ENCODE results near the gene METTL1.

The METTL1 gene

GRCh38 chr12:57749061-57749460 is 22.8 kb downstream of the METTL1 start:
- H2AK5ac ChIP-seq (ENCODE audit: low read length, severe bottlenecking) = no peak overlapping the region
- H3K27me3 ChIP-seq (ENCODE audit: control insufficient read depth in 1 of 2, insufficient read depth in 1 of 2, low read length in 2 of 2) = peaks cover 0 to 5% of the 10 kb centered on the region in 2 experiments
- no peak overlapping the region for H2BK12ac ChIP-seq (ENCODE audit: low read length in 2 of 2)
- H2BK120ac ChIP-seq (ENCODE audit: low read depth, low read length) = no peak overlapping the region
- no peak overlapping the region for H3K4me3 ChIP-seq (ENCODE audit: insufficient read depth in 1 of 2, low read depth in 1 of 2, low read length in 2 of 2)
- no peaks in the 10 kb centered on the region for H3K9me3 ChIP-seq (ENCODE audit: control insufficient read depth, low read length)
- H3K4me1 ChIP-seq (ENCODE audit: control insufficient read depth, insufficient read depth, low read depth, low read length) = peaks cover 18% of the 10 kb centered on the region
- DNase-seq = no peak
- H4K8ac ChIP-seq (ENCODE audit: low read length) = no peak overlapping the region
- no peak overlapping the region for H2BK5ac ChIP-seq (ENCODE audit: low read depth, low read length, poor library complexity, severe bottlenecking)
- H3K14ac ChIP-seq (ENCODE audit: low read length in 2 of 2) = no peak overlapping the region
- H3K79me1 ChIP-seq (replicated peaks; ENCODE audit: low read length, poor library complexity, severe bottlenecking) = peaks cover 11% of the 10 kb centered on the region
- H2AFZ ChIP-seq (ENCODE audit: low read depth, low read length) = no peak overlapping the region
- no peak overlapping the region for H4K91ac ChIP-seq (ENCODE audit: low read length)
- peaks cover 27 to 53% of the 10 kb centered on the region in 2 experiments for H3K36me3 ChIP-seq (ENCODE audit: control insufficient read depth in 1 of 2, insufficient read depth in 2 of 2, low read depth in 1 of 2, low read length in 2 of 2)
- 100% methylated on average over 5 of the region's 5 CpGs for WGBS
- no peak overlapping the region for H3K4ac ChIP-seq (ENCODE audit: low read depth in 1 of 2, low read length in 2 of 2)
- no peak overlapping the region for H3K18ac ChIP-seq (ENCODE audit: low read depth in 1 of 2, low read length in 2 of 2)
- H3K9ac ChIP-seq (ENCODE audit: low read length) = no peak overlapping the region
- H3K27ac ChIP-seq (ENCODE audit: low read length, poor library complexity, severe bottlenecking) = no peak overlapping the region
- no peak overlapping the region for H2BK15ac ChIP-seq (ENCODE audit: low read depth, poor library complexity, severe bottlenecking)
- H3K23ac ChIP-seq (ENCODE audit: low read length in 2 of 2) = no peak overlapping the region
- H3K4me2 ChIP-seq (ENCODE audit: low read length, poor library complexity, severe bottlenecking) = no peak overlapping the region

- Histone ChIP-seq H2AFZ (ENCODE audit: low read depth, low read length) (no peak overlapping the region), H3K23ac (ENCODE audit: low read length in 2 of 2) (no peak overlapping the region), H3K18ac (ENCODE audit: low read depth in 1 of 2, low read length in 2 of 2) (no peak overlapping the region), H3K4me3 (ENCODE audit: insufficient read depth in 1 of 2, low read depth in 1 of 2, low read length in 2 of 2) (peak overlapping the region in 1 of 2 experiments; percentile 96), H3K4me2 (ENCODE audit: low read length, poor library complexity, severe bottlenecking) (peak overlapping the region; percentile 79), H3K9ac (ENCODE audit: low read length) (peak overlapping the region; percentile 98), H2BK120ac (ENCODE audit: low read depth, low read length) (no peak overlapping the region), H3K4ac (ENCODE audit: low read depth in 1 of 2, low read length in 2 of 2) (no peak overlapping the region), H4K91ac (ENCODE audit: low read length) (no peak overlapping the region), H2BK12ac (ENCODE audit: low read length in 2 of 2) (no peak overlapping the region), H3K36me3 (ENCODE audit: control insufficient read depth in 1 of 2, insufficient read depth in 2 of 2, low read depth in 1 of 2, low read length in 2 of 2) (peaks cover 27 to 50% of the 10 kb centered on the region in 2 experiments), H2AK5ac (ENCODE audit: low read length, severe bottlenecking) (no peak overlapping the region), H3K4me1 (ENCODE audit: control insufficient read depth, insufficient read depth, low read depth, low read length) (peaks cover 14% of the 10 kb centered on the region), H3K14ac (ENCODE audit: low read length in 2 of 2) (no peak overlapping the region), H3K27me3 (ENCODE audit: control insufficient read depth in 1 of 2, insufficient read depth in 1 of 2, low read length in 2 of 2) (peaks cover 15 to 16% of the 10 kb centered on the region in 2 experiments), H4K8ac (ENCODE audit: low read length) (no peak overlapping the region), H3K9me3 (ENCODE audit: control insufficient read depth, low read length) (no peaks in the 10 kb centered on the region), H2BK5ac (ENCODE audit: low read depth, low read length, poor library complexity, severe bottlenecking) (no peak overlapping the region), H2BK15ac (ENCODE audit: low read depth, poor library complexity, severe bottlenecking) (no peak overlapping the region), H3K27ac (ENCODE audit: low read length, poor library complexity, severe bottlenecking) (no peak overlapping the region), H3K79me1 (replicated peaks; ENCODE audit: low read length, poor library complexity, severe bottlenecking) (peaks cover 11% of the 10 kb centered on the region)
- DNase-seq = no peak
- 100% methylated on average over 2 of the region's 3 CpGs for WGBS
Measured at GRCh38 chr12:57746025-57746424, 25.9 kb downstream of the METTL1 start.

GRCh38 chr12:57745485-57745881 is 26.4 kb downstream of the METTL1 start:
- Histone ChIP-seq H3K36me3 (ENCODE audit: control insufficient read depth in 1 of 2, insufficient read depth in 2 of 2, low read depth in 1 of 2, low read length in 2 of 2) (peaks cover 22 to 45% of the 10 kb centered on the region in 2 experiments), H4K91ac (ENCODE audit: low read length) (peak overlapping the region; percentile 92), H3K23ac (ENCODE audit: low read length in 2 of 2) (peak overlapping the region in 1 of 2 experiments; percentile 34), H4K8ac (ENCODE audit: low read length) (peak overlapping the region; percentile 83), H3K79me1 (replicated peaks; ENCODE audit: low read length, poor library complexity, severe bottlenecking) (peaks cover 11% of the 10 kb centered on the region), H3K9me3 (ENCODE audit: control insufficient read depth, low read length) (no peaks in the 10 kb centered on the region), H3K14ac (ENCODE audit: low read length in 2 of 2) (peak overlapping the region in 1 of 2 experiments; percentile 37), H3K4me3 (ENCODE audit: insufficient read depth in 1 of 2, low read depth in 1 of 2, low read length in 2 of 2) (peak overlapping the region; percentile 77 to 96), H2AK5ac (ENCODE audit: low read length, severe bottlenecking) (peak overlapping the region; percentile 81), H2AFZ (ENCODE audit: low read depth, low read length) (no peak overlapping the region), H3K27me3 (ENCODE audit: control insufficient read depth in 1 of 2, insufficient read depth in 1 of 2, low read length in 2 of 2) (peaks cover 21% of the 10 kb centered on the region in 2 experiments), H2BK5ac (ENCODE audit: low read depth, low read length, poor library complexity, severe bottlenecking) (no peak overlapping the region), H3K18ac (ENCODE audit: low read depth in 1 of 2, low read length in 2 of 2) (peak overlapping the region; percentile 76 to 78), H2BK15ac (ENCODE audit: low read depth, poor library complexity, severe bottlenecking) (peak overlapping the region; percentile 41), H2BK12ac (ENCODE audit: low read length in 2 of 2) (peak overlapping the region in 1 of 2 experiments; percentile 61), H3K4me1 (ENCODE audit: control insufficient read depth, insufficient read depth, low read depth, low read length) (peaks cover 11% of the 10 kb centered on the region), H2BK120ac (ENCODE audit: low read depth, low read length) (no peak overlapping the region), H3K4ac (ENCODE audit: low read depth in 1 of 2, low read length in 2 of 2) (peak overlapping the region; percentile 97 to 98), H3K27ac (ENCODE audit: low read length, poor library complexity, severe bottlenecking) (peak overlapping the region; percentile 51), H3K4me2 (ENCODE audit: low read length, poor library complexity, severe bottlenecking) (peak overlapping the region; percentile 79), H3K9ac (ENCODE audit: low read length) (peak overlapping the region; percentile 98)
- DNase-seq = no peak
- 66% methylated on average over 8 of the region's 8 CpGs for WGBS

- peak within 1 kb of the TSS; percentile 98 for H3K9ac ChIP-seq (ENCODE audit: low read length)
- peak within 1 kb of the TSS; percentile 93 for H3K27ac ChIP-seq (ENCODE audit: low read length, poor library complexity, severe bottlenecking)
- H4K91ac ChIP-seq (ENCODE audit: low read length) = peak within 1 kb of the TSS; percentile 99
- peak within 1 kb of the TSS; percentile 77 to 96 for H3K4me3 ChIP-seq (ENCODE audit: insufficient read depth in 1 of 2, low read depth in 1 of 2, low read length in 2 of 2)
- H3K18ac ChIP-seq (ENCODE audit: low read depth in 1 of 2, low read length in 2 of 2) = peak within 1 kb of the TSS; percentile 94 to 97
- peak within 1 kb of the TSS; percentile 68 for H2BK15ac ChIP-seq (ENCODE audit: low read depth, poor library complexity, severe bottlenecking)
- H2AK5ac ChIP-seq (ENCODE audit: low read length, severe bottlenecking) = peak within 1 kb of the TSS; percentile 81
- H2BK120ac ChIP-seq (ENCODE audit: low read depth, low read length) = peak within 1 kb of the TSS; percentile 94
- H2AFZ ChIP-seq (ENCODE audit: low read depth, low read length) = peak within 1 kb of the TSS; percentile 36
- H3K14ac ChIP-seq (ENCODE audit: low read length in 2 of 2) = peak within 1 kb of the TSS in 1 of 2 experiments; percentile 82
- under 1% methylated on average over 20 of the region's 29 CpGs for WGBS
- H3K27me3 ChIP-seq (ENCODE audit: control insufficient read depth in 1 of 2, insufficient read depth in 1 of 2, low read length in 2 of 2) = peaks cover 26 to 27% of the 10 kb centered on the region in 2 experiments
- H2BK12ac ChIP-seq (ENCODE audit: low read length in 2 of 2) = peak within 1 kb of the TSS in 1 of 2 experiments; percentile 61
- H3K79me1 ChIP-seq (replicated peaks; ENCODE audit: low read length, poor library complexity, severe bottlenecking) = peaks cover 11% of the 10 kb centered on the region
- H3K23ac ChIP-seq (ENCODE audit: low read length in 2 of 2) = peak within 1 kb of the TSS in 1 of 2 experiments; percentile 34
- peaks cover 19 to 40% of the 10 kb centered on the region in 2 experiments for H3K36me3 ChIP-seq (ENCODE audit: control insufficient read depth in 1 of 2, insufficient read depth in 2 of 2, low read depth in 1 of 2, low read length in 2 of 2)
- peak within 1 kb of the TSS; percentile 79 for H3K4me2 ChIP-seq (ENCODE audit: low read length, poor library complexity, severe bottlenecking)
- no peaks in the 10 kb centered on the region for H3K9me3 ChIP-seq (ENCODE audit: control insufficient read depth, low read length)
- H3K4ac ChIP-seq (ENCODE audit: low read depth in 1 of 2, low read length in 2 of 2) = peak within 1 kb of the TSS; percentile 97 to 98
- H3K4me1 ChIP-seq (ENCODE audit: control insufficient read depth, insufficient read depth, low read depth, low read length) = peaks cover 9% of the 10 kb centered on the region
- H4K8ac ChIP-seq (ENCODE audit: low read length) = peak within 1 kb of the TSS; percentile 100
- peak within 1 kb of the TSS; percentile 75 for H2BK5ac ChIP-seq (ENCODE audit: low read depth, low read length, poor library complexity, severe bottlenecking)
- peak; percentile 99 for DNase-seq
Measured at GRCh38 chr12:57744777-57745484, 27.0 kb downstream of the METTL1 start, which contains the start of gene TSPAN31. TSS of gene TSPAN31 (plus strand) at chr12:57745039. CDS start at chr12:57745155, 116 bp downstream.

All from mesenchymal stem cell (in vitro differentiated cells and primary cell).